GM12801 (cell line): ENCODE results near the gene BICDL1.

Experiments
- CTCF ChIP-seq: IDR thresholded peaks from one replicate; pipeline ENCODE4 v1.5.1; 2011; ENCODE audit warnings: control low read depth; ENCODE audit not compliant: insufficient read length; ENCODE audit errors: extremely low read depth

The BICDL1 gene

GRCh38 chr12:120061575-120062214, 72.7 kb downstream of the BICDL1 start:
- TF ChIP-seq CTCF = no peak

- no peak for TF ChIP-seq CTCF
Measured at GRCh38 chr12:120062976-120063579, 74.0 kb downstream of the BICDL1 start.

GRCh38 chr12:120064054-120064940, 75.3 kb downstream of the BICDL1 start:
- no peak for TF ChIP-seq CTCF

- TF ChIP-seq CTCF = no peak
Measured at GRCh38 chr12:120065472-120065871, 76.4 kb downstream of the BICDL1 start.

GRCh38 chr12:120066341-120066740, 77.3 kb downstream of the BICDL1 start:
- TF ChIP-seq CTCF = no peak

- TF ChIP-seq CTCF = no peak
Measured at GRCh38 chr12:120067084-120067869, 78.2 kb downstream of the BICDL1 start.

- TF ChIP-seq CTCF = no peak
Measured at GRCh38 chr12:120067901-120068300, 78.9 kb downstream of the BICDL1 start.
